AG04449 (cell line): ENCODE results near the gene PRR18.

Experiments used
- CTCF ChIA-PET: fragments of 350-600 bp; formaldehyde crosslinking; extraction: SDS; loops from one replicate; lab custom pipeline; 2021; ENCODE audit warnings: antibody characterized with exemption; lab: Yijun Ruan, JAX
- POLR2A ChIA-PET: fragments of 400-600, 350-600 bp; formaldehyde crosslinking; extraction: SDS; loops from one replicate; lab custom pipeline; 2020; ENCODE audit warnings: antibody characterized with exemption, inconsistent platforms; lab: Yijun Ruan, JAX
- DNase-seq: peaks from one replicate; pipeline ENCODE4 v3.0.0-alpha.2; 2010; ENCODE audit warnings: low read depth, low spot score
- H3K4me3 ChIP-seq: 2 replicates; pipeline ENCODE4 v1.5.1; 2011; ENCODE audit warnings: low read depth, mild to moderate bottlenecking, control low read depth, low read length
- CTCF ChIP-seq: IDR thresholded peaks from one replicate; pipeline ENCODE4 v1.5.1; 2011; ENCODE audit warnings: mild to moderate bottlenecking, moderate library complexity, low read length, control low read depth, inconsistent platforms; ENCODE audit not compliant: insufficient read depth; ENCODE audit errors: missing control alignments

The PRR18 gene

GRCh38 chr6:166325383-166326042 lies 17.3 kb upstream of the PRR18 start:
- ChIA-PET POLR2A (no interaction called here), CTCF (interaction anchor here (1.1 to 3.2 kb wide), 4 partner anchors 12 to 75 kb away, joined by 3 to 17 read pairs (median 5); no protein-coding TSS in a partner anchor)
- TF ChIP-seq CTCF: no peak
- no peak for DNase-seq
- H3K4me3 ChIP-seq: no peak overlapping the region

GRCh38 chr6:166323395-166323794 lies 15.2 kb upstream of the PRR18 start:
- TF ChIP-seq CTCF: no peak
- ChIA-PET CTCF (interaction anchor here (3.0 kb wide), 1 partner anchor 10 kb away, joined by 18 read pairs; no protein-coding TSS in a partner anchor), POLR2A (no interaction called here)
- DNase-seq: no peak
- H3K4me3 ChIP-seq: no peak overlapping the region

GRCh38 chr6:166318649-166319600 lies 10.7 kb upstream of the PRR18 start:
- H3K4me3 ChIP-seq: no peak overlapping the region
- no peak for DNase-seq
- POLR2A ChIA-PET: no interaction called here
- TF ChIP-seq CTCF: no peak
- CTCF ChIA-PET: no interaction called here

- POLR2A ChIA-PET: no interaction called here
- CTCF ChIA-PET: no interaction called here
- H3K4me3 ChIP-seq: no peak overlapping the region
- no peak for DNase-seq
- no peak for TF ChIP-seq CTCF
Observed at GRCh38 chr6:166318227-166318626, 10.0 kb upstream of the PRR18 start.

- H3K4me3 ChIP-seq: no peak overlapping the region
- DNase-seq: no peak
- TF ChIP-seq CTCF: no peak
- CTCF ChIA-PET: no interaction called here
- POLR2A ChIA-PET: no interaction called here
Observed at GRCh38 chr6:166317261-166318212, 9.3 kb upstream of the PRR18 start.
